ENCODE results near the gene CBFA2T2. TPM values are rescaled to one million over a fixed set of nuclear protein-coding genes. Genes with fewer than 3 reads are reported as not detected.

CBFA2T2 gene
- total and polyA plus RNA-seq, 2 of the 4 experiments (the other 2 are of a cell fraction): 3.8 to 6.2 TPM

GRCh38 chr20:33649201-33649681, 159.3 kb downstream of the CBFA2T2 start:
- TF ChIP-seq MXI1 (IDR thresholded peaks at IDR 0.05; ENCODE audit: borderline replicate concordance, low read depth, low read length): no peak
- no peak for TF ChIP-seq RFX5 (IDR thresholded peaks at IDR 0.05; ENCODE audit: low read depth, low read length)
- no peak for TF ChIP-seq CTCF (conservative IDR thresholded peaks at IDR 0.05; ENCODE audit: low read depth, low read length)
- TF ChIP-seq ELK1 (IDR thresholded peaks at IDR 0.05; ENCODE audit: borderline replicate concordance, low read depth, low read length): no peak
- no peaks in the 10 kb centered on the region for H3K79me1 ChIP-seq (ENCODE audit: low read depth in 1 of 2, low read length in 2 of 2)
- in situ Hi-C loops (cut with MboI; ENCODE audit: low sequenced_read_pairs) (no loop called here), dilution Hi-C loops (cut with HindIII; ENCODE audit: low sequenced_read_pairs, unreplicated experiment) (no loop called here), intact Hi-C loops (cut with micrococcal nuclease) (no loop called here)
- H2BK15ac ChIP-seq (ENCODE audit: low read depth, low read length): no peak overlapping the region
- no peak overlapping the region for H3K18ac ChIP-seq (ENCODE audit: low read depth, low read length)
- ChIA-PET CTCF (no interaction called here), POLR2A (ENCODE audit: unreplicated experiment) (no interaction called here)
- no peak overlapping the region for H3K23ac ChIP-seq (ENCODE audit: low read depth, low read length)
- H3K36me3 ChIP-seq (ENCODE audit: control insufficient read depth, insufficient read depth, low read length): peaks cover 18% of the 10 kb centered on the region
- no peak overlapping the region for H2AFZ ChIP-seq (replicated peaks; ENCODE audit: low read length, poor library complexity)
- H3K9me1 ChIP-seq (ENCODE audit: insufficient read depth, low read length): peaks cover 14% of the 10 kb centered on the region; the same call in 1 of the 2 replicates
- no peak overlapping the region for H3K4me2 ChIP-seq (ENCODE audit: low read depth, low read length)
- WGBS, 2 experiments (ENCODE audit: extremely low coverage in 2 of 2, insufficient read length in 1 of 2): 54% methylated on average over 8 of the region's 19 CpGs; no CpG with 5 or more reads in 1 of the 2 experiments
- peaks cover 9% of the 10 kb centered on the region; the same call in 1 of the 2 replicates for H4K20me1 ChIP-seq (ENCODE audit: insufficient read depth, low read length)
- no peaks in the 10 kb centered on the region for H3K9me3 ChIP-seq (ENCODE audit: control insufficient read depth, insufficient read depth, low read length)
- no peak overlapping the region for H4K5ac ChIP-seq (ENCODE audit: low read depth, low read length)
- DNase-seq (no peak), ATAC-seq (ENCODE audit: low read depth) (no peak)
- no peak overlapping the region for H2BK120ac ChIP-seq (ENCODE audit: low read depth, low read length)
- no TSS peak for BruUV-seq (replicated peaks)
- H3K9ac ChIP-seq (ENCODE audit: low read depth, low read length): no peak overlapping the region
- no peak overlapping the region for H2AK9ac ChIP-seq (replicated peaks; ENCODE audit: low read depth, low read length, poor library complexity)
- H3K4me1 ChIP-seq (ENCODE audit: control insufficient read depth, insufficient read depth, low read length): peaks cover 3% of the 10 kb centered on the region; the same call in 1 of the 2 replicates
- H4K8ac ChIP-seq (ENCODE audit: low read depth in 2 of 2, low read length in 2 of 2): no peak overlapping the region
- no peak overlapping the region for H2BK20ac ChIP-seq (ENCODE audit: low read depth, low read length)
- H3K56ac ChIP-seq (ENCODE audit: extremely low read depth, insufficient read depth, low read length): no peak overlapping the region
- no peak overlapping the region for H3K27ac ChIP-seq (ENCODE audit: insufficient read depth, low read length)
- H3K4me3 ChIP-seq (ENCODE audit: insufficient read depth, low read depth, low read length): no peak overlapping the region
- no peak overlapping the region for H2AK5ac ChIP-seq (ENCODE audit: low read depth, low read length)
- H3K4ac ChIP-seq (ENCODE audit: low read depth, low read length): no peak overlapping the region
- H2BK5ac ChIP-seq (ENCODE audit: low read depth, low read length, poor library complexity, severe bottlenecking): no peak overlapping the region
- no peak overlapping the region for H4K91ac ChIP-seq (ENCODE audit: insufficient read depth, low read depth, low read length)
- no peaks in the 10 kb centered on the region for H3K27me3 ChIP-seq (ENCODE audit: control insufficient read depth, insufficient read depth, low read length)
- H3K14ac ChIP-seq (replicated peaks; ENCODE audit: low read depth, low read length): no peak overlapping the region

All from IMR-90 (cell line).